Mesothelial cell of epicardium (in vitro differentiated cells): ENCODE data around the gene TRIM50. TPM values are rescaled to one million over a fixed set of nuclear protein-coding genes. Genes with fewer than 3 reads are reported as not detected.

Experiments
- total RNA-seq: library from RNA; stranded (reverse); gene quantifications from 3 replicates; pipeline ENCODE4 v1.2.1, GENCODE V29; 2021

TRIM50 gene
- total RNA-seq, 1 donor from 2014 or later, result not detected

Other genes starting within 250 kb of the TRIM50 start
- gene SPDYE9, start 242.0 kb downstream of the TRIM50 start, total RNA-seq, result 0.11 to 0.18 TPM in 2 of 3 replicates, not detected in the other
- gene NSUN5, start 19.3 kb downstream of the TRIM50 start, total RNA-seq, result 18.6 to 20.5 TPM (median 19.8 TPM) in 3 replicates
- not detected in 3 replicates for gene FKBP6, start 79 bp upstream of the TRIM50 start, total RNA-seq
- gene FZD9, start 105.7 kb upstream of the TRIM50 start, total RNA-seq, result 0.66 to 1.1 TPM (median 1.0 TPM) in 3 replicates
- gene BAZ1B, start 194.2 kb upstream of the TRIM50 start, total RNA-seq, result 74.8 to 77.8 TPM (median 76.9 TPM) in 3 replicates
- 38.2 to 42.5 TPM (median 40.4 TPM) in 3 replicates for gene BCL7B, start 229.6 kb upstream of the TRIM50 start, total RNA-seq